Ovary (tissue), 9 donors: ENCODE data around the gene PSMB3. TPM values are rescaled to one million over a fixed set of nuclear protein-coding genes. Genes with fewer than 3 reads are reported as not detected.

Experiments
- DNase-seq, 5 donors: peaks; one replicate each; pipeline ENCODE4 v3.0.0-alpha.2; 2019 to 2020
- H3K27ac ChIP-seq, 2 donors: fragments of 200-600 bp; one replicate each; pipeline versions ENCODE4 v1.5.1 to v1.8.0; 2019 to 2022
- H3K27me3 ChIP-seq: fragments of 200-600 bp; one replicate; pipeline ENCODE4 v1.8.0; 2022
- H3K36me3 ChIP-seq: fragments of 200-600 bp; sonication (generic); one replicate; pipeline ENCODE4 v1.5.1; 2019
- H3K4me1 ChIP-seq: one replicate; pipeline ENCODE4 v1.8.1; 2013; ENCODE audit warnings: mild to moderate bottlenecking, moderate library complexity; ENCODE audit not compliant: insufficient read depth
- H3K4me3 ChIP-seq: fragments of 200-600 bp; sonication (generic); one replicate; pipeline ENCODE4 v1.5.1; 2017
- H3K9me3 ChIP-seq, 2 donors: fragments of 200-600 bp in 1 of 2; sonication (generic) in 1 of 2; one replicate each; pipeline versions ENCODE4 v1.5.1 to v1.8.1; 2013 to 2019; ENCODE audit warnings: mild to moderate bottlenecking in 1 of 2, moderate library complexity in 1 of 2
- CTCF ChIP-seq, 3 donors: fragments of 450-650 bp in 2 of 3; fragments of 200-600 bp in 1 of 3; IDR thresholded peaks; one replicate each; pipeline versions ENCODE4 v1.5.1 to v1.8.0; 2016 to 2022; ENCODE audit warnings: antibody characterized with exemption in 3 of 3, mild to moderate bottlenecking in 1 of 3
- EP300 ChIP-seq: sonication (generic); formaldehyde crosslinking; IDR thresholded peaks from one replicate; pipeline ENCODE4 v1.6.1; 2017; ENCODE audit warnings: antibody characterized with exemption
- POLR2A ChIP-seq: fragments of 450-650 bp; IDR thresholded peaks from one replicate; pipeline ENCODE4 v1.6.1; 2017; ENCODE audit warnings: antibody characterized with exemption, mild to moderate bottlenecking, moderate library complexity
- WGBS, 3 donors: extraction: QIAGEN DNeasy Blood & Tissue Kit in 1 of 3; methylation state at CpG; one replicate each; pipeline versions ENCODE4 v1.1.5 to v1.1.7; 2013 to 2017; 5-methylcytosine and 5-hydroxymethylcytosine counted together
- intact Hi-C, 4 donors: fragments of 100-400 bp; cut with DNase I; formaldehyde crosslinking; loops; one replicate each; pipeline versions ENCODE4 v1.11.0 to v1.15.1; 2022 to 2023
- polyA plus RNA-seq, 2 donors: library from polyadenylated mRNA; stranded (reverse); fragments of 200-250 nt in 1 of 2; fragments of 350-450 nt in 1 of 2; fragmentation: Illumina TruSeq in 1 of 2; extraction: RNeasy Lipid Tissue Mini Kit (QIAGEN cat#74804) in 1 of 2; gene quantifications; one replicate each; pipeline ENCODE4 v1.2.3, GENCODE V29; 2013 to 2014
- total RNA-seq, 7 donors: library from RNA; depleted of rRNA in 2 of 7; stranded (reverse); fragments of >200 nt in 2 of 7; fragmentation: NEBNext Ultra II Directional in 3 of 7; extraction: Animal tissue kit (Norgen Biotek cat#: 25700) in 3 of 7; gene quantifications; one replicate each; pipeline versions ENCODE4 v1.1.0 to v1.2.4, GENCODE V29; 2016 to 2023
- donor health status: DM: no; HTN: no; CAD: no; lungs with moderate emphysema.
- donor health status: DM: no; HTN: no; CAD: no.
- donor health status: Bipolar disorder and iron deficiency.
- donor health status: DM: yes; HTN: yes; CAD: no.
- donor health status: DM: no; HTN: no; CAD: no.
- donor health status: DM: yes; HTN: yes; CAD: no.

PSMB3 gene
- total and polyA plus RNA-seq, 9 donors = 77.0 to 145 (median 103) TPM

- TF ChIP-seq POLR2A = no peak
- no peak for TF ChIP-seq CTCF (IDR thresholded peaks at IDR 0.05)
- TF ChIP-seq EP300 = no peak
- H3K4me3 ChIP-seq = no peak overlapping the region
- peaks cover 6% of the 10 kb centered on the region for H3K4me1 ChIP-seq
- no peaks in the 10 kb centered on the region for H3K36me3 ChIP-seq
- no peak for DNase-seq
- no peaks in the 10 kb centered on the region for H3K27me3 ChIP-seq
- H3K9me3 ChIP-seq = no peaks in the 10 kb centered on the region
- 90 to 91% (median 90%) methylated on average over 3 of the region's 3 CpGs for WGBS, 3 donors
- H3K27ac ChIP-seq = no peak overlapping the region
- intact Hi-C loops = no loop called here
Measured at GRCh38 chr17:38710604-38710962, 42.0 kb upstream of the PSMB3 start.

GRCh38 chr17:38710985-38711384 lies 41.6 kb upstream of the PSMB3 start:
- Histone ChIP-seq H3K36me3 (no peaks in the 10 kb centered on the region), H3K27ac (no peak overlapping the region), H3K4me3 (no peak overlapping the region), H3K9me3 (no peaks in the 10 kb centered on the region), H3K4me1 (peaks cover 6% of the 10 kb centered on the region), H3K27me3 (no peaks in the 10 kb centered on the region)
- 62 to 65% (median 64%) methylated on average over 5 of the region's 5 CpGs for WGBS, 3 donors
- intact Hi-C loops = no loop called here
- TF ChIP-seq POLR2A (no peak), CTCF (IDR thresholded peaks at IDR 0.05) (no peak), EP300 (no peak)
- DNase-seq = no peak

- Histone ChIP-seq H3K4me3 (no peak overlapping the region), H3K9me3 (no peaks in the 10 kb centered on the region), H3K36me3 (no peaks in the 10 kb centered on the region), H3K27ac (no peak overlapping the region), H3K27me3 (no peaks in the 10 kb centered on the region), H3K4me1 (peaks cover 2% of the 10 kb centered on the region)
- TF ChIP-seq POLR2A = no peak
- intact Hi-C loops = no loop called here
- WGBS, 3 donors = 72 to 74% (median 73%) methylated on average over 23 to 26 of the region's 26 CpGs
- no peak for DNase-seq
Measured at GRCh38 chr17:38711792-38712571, 40.6 kb upstream of the PSMB3 start.

GRCh38 chr17:38712593-38712992 lies 39.9 kb upstream of the PSMB3 start:
- Histone ChIP-seq H3K36me3 (no peaks in the 10 kb centered on the region), H3K27ac (no peak overlapping the region), H3K4me1 (no peaks in the 10 kb centered on the region), H3K27me3 (no peaks in the 10 kb centered on the region), H3K4me3 (no peak overlapping the region), H3K9me3 (no peaks in the 10 kb centered on the region)
- WGBS, 3 donors = 90 to 92% (median 92%) methylated on average over 10 of the region's 10 CpGs
- no peak for TF ChIP-seq POLR2A
- no peak for TF ChIP-seq CTCF (IDR thresholded peaks at IDR 0.05)
- TF ChIP-seq EP300 = no peak
- DNase-seq = no peak
- intact Hi-C loops = no loop called here

GRCh38 chr17:38713456-38714075 lies 39.0 kb upstream of the PSMB3 start:
- Histone ChIP-seq H3K36me3 (no peaks in the 10 kb centered on the region), H3K4me3 (no peak overlapping the region), H3K27ac (no peak overlapping the region), H3K4me1 (no peaks in the 10 kb centered on the region), H3K9me3 (no peaks in the 10 kb centered on the region), H3K27me3 (no peaks in the 10 kb centered on the region)
- TF ChIP-seq EP300 (no peak), CTCF (IDR thresholded peaks at IDR 0.05) (no peak), POLR2A (no peak)
- intact Hi-C loops = no loop called here
- no peak for DNase-seq
- 44 to 55% (median 54%) methylated on average over 11 of the region's 11 CpGs for WGBS, 3 donors
